Activated B cell treated with CpG ODN at 0.5 μM for 24 hours (primary cell): Measurements from ENCODE around the gene FBXO38. TPM values are rescaled to one million over a fixed set of nuclear protein-coding genes. Genes with fewer than 3 reads are reported as not detected.

Experiments
- ATAC-seq: fragments of 200-7000 bp; cut with Tn5 transposase; one replicate; pipeline ENCODE4 v1.10.0; 2021; ENCODE audit warnings: low read depth, mild to moderate bottlenecking, moderate library complexity
- CTCF ChIA-PET: fragments of 350-600 bp; sonication (Branson Sonifier 250); formaldehyde crosslinking; loops from one replicate; lab custom pipeline; 2021; ENCODE audit warnings: antibody characterized with exemption; lab: Charles Lee
- POLR2A ChIA-PET: fragments of 350-600 bp; sonication (Branson Sonifier 250); formaldehyde crosslinking; loops from one replicate; lab custom pipeline; 2021; ENCODE audit warnings: antibody characterized with exemption; lab: Charles Lee
- DNase-seq: peaks from one replicate; pipeline ENCODE4 v3.0.0; 2022
- H3K27ac Mint-ChIP-seq: one replicate; pipeline ENCODE4 v1.8.0; 2020; ENCODE audit warnings: mixed read lengths
- H3K27me3 Mint-ChIP-seq: one replicate; pipeline ENCODE4 v1.8.0; 2021; ENCODE audit warnings: mixed read lengths
- H3K36me3 Mint-ChIP-seq: one replicate; pipeline ENCODE4 v1.8.0; 2021; ENCODE audit warnings: low read depth, mixed read lengths
- H3K4me1 Mint-ChIP-seq: one replicate; pipeline ENCODE4 v1.8.0; 2021; ENCODE audit warnings: mixed read lengths
- H3K4me3 Mint-ChIP-seq: one replicate; pipeline ENCODE4 v1.8.0; 2020; ENCODE audit warnings: mild to moderate bottlenecking, mixed read lengths
- H3K9me3 Mint-ChIP-seq: one replicate; pipeline ENCODE4 v1.8.0; 2020; ENCODE audit warnings: mixed read lengths
- CTCF ChIP-seq: fragments of 200-600 bp; IDR thresholded peaks from one replicate; pipeline ENCODE4 v1.8.0; 2022; ENCODE audit warnings: antibody characterized with exemption, mild to moderate bottlenecking
- intact Hi-C: fragments of 100-400 bp; cut with micrococcal nuclease; formaldehyde crosslinking; loops from one replicate; pipeline ENCODE4 v1.15.1; 2024
- total RNA-seq: library from RNA; stranded (reverse); gene quantifications from 2 replicates; pipeline ENCODE4 v1.2.3, GENCODE V29; 2022

Gene FBXO38
- total RNA-seq, 1 donor from 2014 or later = 81.9 TPM

GRCh38 chr5:148408092-148408491 is 24.3 kb downstream of the FBXO38 start:
- intact Hi-C loops = no loop called here
- Mint-ChIP-seq H3K27ac (no peak overlapping the region), H3K9me3 (no peaks in the 10 kb centered on the region), H3K4me1 (peaks cover 10% of the 10 kb centered on the region), H3K27me3 (no peaks in the 10 kb centered on the region), H3K4me3 (no peak overlapping the region), H3K36me3 (peaks cover 76% of the 10 kb centered on the region)
- ChIA-PET POLR2A (no interaction called here), CTCF (no interaction called here)
- DNase-seq = no peak
- no peak for TF ChIP-seq CTCF
- no peak for ATAC-seq

GRCh38 chr5:148412124-148412523 is 28.4 kb downstream of the FBXO38 start:
- no peak overlapping the region for H3K27ac Mint-ChIP-seq

GRCh38 chr5:148414833-148415232 is 31.1 kb downstream of the FBXO38 start:
- Mint-ChIP-seq H3K9me3 (no peaks in the 10 kb centered on the region), H3K4me3 (no peak overlapping the region), H3K36me3 (peaks cover 91% of the 10 kb centered on the region), H3K27ac (no peak overlapping the region), H3K27me3 (no peaks in the 10 kb centered on the region), H3K4me1 (no peaks in the 10 kb centered on the region)
- no peak for DNase-seq
- CTCF ChIA-PET = no interaction called here
- intact Hi-C loops = no loop called here
- POLR2A ChIA-PET = no interaction called here
- no peak for ATAC-seq
- no peak for TF ChIP-seq CTCF

More at GRCh38 chr5:148412124-148412523, 28.4 kb downstream of the FBXO38 start:
- no peak for DNase-seq
- ATAC-seq = no peak
- CTCF ChIA-PET = no interaction called here
- POLR2A ChIA-PET = no interaction called here
- TF ChIP-seq CTCF = no peak
- Mint-ChIP-seq H3K4me3 (no peak overlapping the region), H3K36me3 (peaks cover 82% of the 10 kb centered on the region), H3K9me3 (no peaks in the 10 kb centered on the region), H3K4me1 (no peaks in the 10 kb centered on the region), H3K27me3 (no peaks in the 10 kb centered on the region)
- intact Hi-C loops = no loop called here

GRCh38 chr5:148416416-148416815 is 32.7 kb downstream of the FBXO38 start:
- no peak overlapping the region for H3K27ac Mint-ChIP-seq
- intact Hi-C loops = no loop called here
- peaks cover 83% of the 10 kb centered on the region for H3K36me3 Mint-ChIP-seq
- no peaks in the 10 kb centered on the region for H3K4me1 Mint-ChIP-seq
- no peaks in the 10 kb centered on the region for H3K9me3 Mint-ChIP-seq
- H3K4me3 Mint-ChIP-seq = no peak overlapping the region
- ChIA-PET POLR2A (no interaction called here), CTCF (no interaction called here)
- DNase-seq = no peak
- ATAC-seq = no peak
- no peaks in the 10 kb centered on the region for H3K27me3 Mint-ChIP-seq
- TF ChIP-seq CTCF = no peak

GRCh38 chr5:148416921-148417320 is 33.2 kb downstream of the FBXO38 start:
- intact Hi-C loops = no loop called here
- Mint-ChIP-seq H3K36me3 (peaks cover 86% of the 10 kb centered on the region), H3K27ac (no peak overlapping the region), H3K9me3 (no peaks in the 10 kb centered on the region), H3K4me3 (no peak overlapping the region), H3K4me1 (no peaks in the 10 kb centered on the region), H3K27me3 (no peaks in the 10 kb centered on the region)
- TF ChIP-seq CTCF = no peak
- DNase-seq (no peak), ATAC-seq (no peak)
- ChIA-PET CTCF (no interaction called here), POLR2A (no interaction called here)
